ENCODE data around the gene MBNL3. TPM values are rescaled to one million over a fixed set of nuclear protein-coding genes. Genes with fewer than 3 reads are reported as not detected.
A peak's percentile ranks its signal among the peaks of the same experiment; 100 is the strongest.

MBNL3 gene, protein sequence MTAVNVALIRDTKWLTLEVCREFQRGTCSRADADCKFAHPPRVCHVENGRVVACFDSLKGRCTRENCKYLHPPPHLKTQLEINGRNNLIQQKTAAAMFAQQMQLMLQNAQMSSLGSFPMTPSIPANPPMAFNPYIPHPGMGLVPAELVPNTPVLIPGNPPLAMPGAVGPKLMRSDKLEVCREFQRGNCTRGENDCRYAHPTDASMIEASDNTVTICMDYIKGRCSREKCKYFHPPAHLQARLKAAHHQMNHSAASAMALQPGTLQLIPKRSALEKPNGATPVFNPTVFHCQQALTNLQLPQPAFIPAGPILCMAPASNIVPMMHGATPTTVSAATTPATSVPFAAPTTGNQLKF
- total RNA-seq (4.9 and 5.6 TPM in 2 replicates), polyA plus RNA-seq (1.4 and 1.8 TPM in 2 replicates), polyA minus RNA-seq (9.6 and 14.6 TPM in 2 replicates), Bru-seq, nascent RNA (percentile 44 among the genes with signal in this experiment), BruChase-seq, experiment 1, labeled RNA remaining after a 6-hour chase (percentile 38 among the genes with signal in this experiment), BruChase-seq, experiment 2, labeled RNA remaining after a 2-hour chase (percentile 34 among the genes with signal in this experiment)
- polyA plus RNA-seq (2011; cell fraction: cytosol; rRNA removed), result 1.2 and 1.4 TPM in 2 replicates
- polyA plus RNA-seq (2011; cell fraction: nucleus; rRNA removed), result 1.8 and 2.0 TPM in 2 replicates
- polyA plus RNA-seq (2012), result 0.65 and 0.84 TPM in 2 replicates
- polyA minus RNA-seq (2011; cell fraction: cytosol; rRNA and poly(A)+ RNA removed), result 96.5 TPM
- polyA minus RNA-seq (2011; cell fraction: nucleus; rRNA and poly(A)+ RNA removed), result 1.9 and 2.0 TPM in 2 replicates
- long read RNA-seq, partial matches to known transcripts, result 0 of 1 reads
- long read RNA-seq, other reads (novel, unspliced or antisense), result 1 of 1 reads

DNA sequence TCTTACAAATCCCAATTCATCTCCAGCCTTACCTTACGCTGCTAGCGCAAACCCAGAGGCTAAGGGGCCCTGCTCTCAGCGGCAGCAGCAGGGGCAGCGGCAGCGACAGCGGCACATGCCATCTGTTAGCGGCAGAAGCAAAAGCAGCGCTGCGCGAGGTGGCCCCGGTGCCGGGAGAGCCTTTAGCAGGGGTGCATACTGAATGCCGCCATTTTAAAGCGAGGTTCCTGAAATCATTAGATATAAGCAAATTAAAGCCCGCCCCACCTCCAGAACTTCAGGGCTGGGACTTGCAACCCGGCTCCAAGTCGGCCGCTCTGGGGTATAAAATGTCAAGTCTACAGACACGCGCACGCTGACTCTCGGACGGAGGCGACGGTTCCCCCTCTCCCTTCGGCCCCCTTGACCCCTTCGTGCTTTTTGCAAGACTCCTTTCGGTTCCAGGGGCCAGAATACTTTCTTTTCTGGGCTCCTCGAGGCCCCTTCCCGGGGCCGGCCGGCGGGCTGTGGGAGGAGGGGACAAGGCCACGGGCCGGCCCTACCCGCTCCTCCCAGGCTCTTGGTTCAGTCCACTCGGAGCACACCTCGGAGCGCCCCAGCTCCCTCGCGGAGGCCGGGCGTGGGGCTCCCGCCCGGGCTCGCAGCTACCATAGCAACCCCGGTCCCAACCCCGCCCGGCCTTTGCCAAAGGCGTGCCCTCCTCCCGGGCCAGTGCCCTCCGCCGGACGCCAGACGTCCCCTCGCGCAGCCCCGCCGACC, at the start of gene MBNL3:
Gene MBNL3, minus strand, starts transcription at position 220 of the 759 bp plus-strand sequence. CDS start 49,427 bp downstream, outside the sequence.
- CTCF ChIA-PET, result interaction anchor here (1.0 to 1.6 kb wide), 3 partner anchors 12 to 196 kb away, joined by 3 to 6 read pairs (median 3); no protein-coding TSS in a partner anchor
- Histone ChIP-seq H3K4me2 (ENCODE audit: insufficient read depth, low read length) (peak within 1 kb of the TSS; percentile 87), H4K20me1 (replicated peaks; ENCODE audit: control insufficient read depth, extremely low read depth, insufficient read depth, low read length) (no peaks in the 10 kb centered on the region), H3K9me1 (replicated peaks; ENCODE audit: control insufficient read depth, extremely low read depth, insufficient read depth, low read length) (no peaks in the 10 kb centered on the region), H2AFZ (ENCODE audit: low read depth, low read length) (peak within 1 kb of the TSS; percentile 79), H3K27me3 (ENCODE audit: control insufficient read depth in 2 of 2, insufficient read depth in 2 of 2, low read length in 2 of 2) (peaks cover 0 to 7% of the 10 kb centered on the region in 2 experiments), H3K9ac (replicated peaks; ENCODE audit: extremely low read depth, insufficient read depth, low read length) (peak within 1 kb of the TSS; percentile 77), H3K9me3 (replicated peaks; ENCODE audit: control insufficient read depth, insufficient read depth, low read length) (no peaks in the 10 kb centered on the region), H3K27ac (ENCODE audit: insufficient read depth, low read depth, low read length) (peak within 1 kb of the TSS; percentile 50), H3K79me2 (ENCODE audit: control insufficient read depth, insufficient read depth, low read length) (no peaks in the 10 kb centered on the region), H3K4me1 (ENCODE audit: control insufficient read depth, extremely low read depth, insufficient read depth, low read length) (peaks cover 3% of the 10 kb centered on the region), H3K36me3 (ENCODE audit: control insufficient read depth in 2 of 2, extremely low read depth in 1 of 2, insufficient read depth in 2 of 2, low read length in 2 of 2) (no peaks in the 10 kb centered on the region), H3K4me3 (replicated peaks in 1 of 3; ENCODE audit: insufficient read depth in 1 of 3, low read depth in 1 of 3, low read length in 3 of 3) (peak within 1 kb of the TSS; percentile 53 to 81 (median 55))
- POLR2A ChIA-PET, result no interaction called here
- peak; percentile 35 for FAIRE-seq
- TF ChIP-seq, protein P1, sequence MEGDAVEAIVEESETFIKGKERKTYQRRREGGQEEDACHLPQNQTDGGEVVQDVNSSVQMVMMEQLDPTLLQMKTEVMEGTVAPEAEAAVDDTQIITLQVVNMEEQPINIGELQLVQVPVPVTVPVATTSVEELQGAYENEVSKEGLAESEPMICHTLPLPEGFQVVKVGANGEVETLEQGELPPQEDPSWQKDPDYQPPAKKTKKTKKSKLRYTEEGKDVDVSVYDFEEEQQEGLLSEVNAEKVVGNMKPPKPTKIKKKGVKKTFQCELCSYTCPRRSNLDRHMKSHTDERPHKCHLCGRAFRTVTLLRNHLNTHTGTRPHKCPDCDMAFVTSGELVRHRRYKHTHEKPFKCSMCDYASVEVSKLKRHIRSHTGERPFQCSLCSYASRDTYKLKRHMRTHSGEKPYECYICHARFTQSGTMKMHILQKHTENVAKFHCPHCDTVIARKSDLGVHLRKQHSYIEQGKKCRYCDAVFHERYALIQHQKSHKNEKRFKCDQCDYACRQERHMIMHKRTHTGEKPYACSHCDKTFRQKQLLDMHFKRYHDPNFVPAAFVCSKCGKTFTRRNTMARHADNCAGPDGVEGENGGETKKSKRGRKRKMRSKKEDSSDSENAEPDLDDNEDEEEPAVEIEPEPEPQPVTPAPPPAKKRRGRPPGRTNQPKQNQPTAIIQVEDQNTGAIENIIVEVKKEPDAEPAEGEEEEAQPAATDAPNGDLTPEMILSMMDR (IDR thresholded peaks at IDR 0.05; ENCODE audit: extremely low read depth in 1 of 2, insufficient read depth in 1 of 2, low read depth in 1 of 2, low read length in 2 of 2), result no peak
- no peak for TF ChIP-seq POLR2AphosphoS5 (IDR thresholded peaks at IDR 0.05; ENCODE audit: insufficient read depth, low read depth, low read length)
- TF ChIP-seq GATA2 (IDR thresholded peaks at IDR 0.05; ENCODE audit: insufficient read depth, insufficient read length, low read depth, low read length), result no peak
- no peak for TF ChIP-seq JUN (IDR thresholded peaks at IDR 0.05; ENCODE audit: borderline replicate concordance, insufficient read depth, insufficient read length, low read depth)
- no peak for TF ChIP-seq MAX (IDR thresholded peaks at IDR 0.05; ENCODE audit: insufficient read depth, insufficient read length)
- no peak for TF ChIP-seq MYC (IDR thresholded peaks at IDR 0.05; ENCODE audit: low read depth, low read length)
- TF ChIP-seq EZH2 (IDR thresholded peaks at IDR 0.05; ENCODE audit: borderline replicate concordance, low read depth, low read length, severe bottlenecking), result no peak
- no peak for TF ChIP-seq FOS (IDR thresholded peaks at IDR 0.05; ENCODE audit: borderline replicate concordance, insufficient read depth, low read length)
- no peak for TF ChIP-seq POLR2A (IDR thresholded peaks at IDR 0.05; ENCODE audit: low read depth, low read length)
- no TSS peak for BruUV-seq (replicated peaks)
- dilution Hi-C loops (cut with MboI; ENCODE audit: extremely low pct_ligation_motif_present, low sequenced_read_pairs) (no loop called here), intact Hi-C loops (cut with micrococcal nuclease) (loop anchor here (1.0 to 10.0 kb wide), 5 partner anchors 9 to 654 kb away; no protein-coding TSS in a partner anchor)
- peak; percentile 43 for DNase-seq (ENCODE audit: low read depth, low spot score)
